HEK293 (cell line): ENCODE measurements around the gene HLA-DQA1.

Source experiments
- GLI4 ChIP-seq: fragments of 450-650 bp; formaldehyde crosslinking; IDR thresholded peaks from 2 replicates; pipeline ENCODE4 v1.5.1; 2016; ENCODE audit warnings: missing biosample characterization, missing genetic modification characterization
- IKZF3 ChIP-seq: fragments of 450-650 bp; IDR thresholded peaks from 2 replicates; pipeline ENCODE4 v1.5.0; 2018; ENCODE audit warnings: missing biosample characterization, mild to moderate bottlenecking, missing genetic modification characterization, moderate library complexity
- MZF1 ChIP-seq: fragments of 450-650 bp; formaldehyde crosslinking; IDR thresholded peaks from 2 replicates; pipeline ENCODE4 v1.5.1; 2017; ENCODE audit warnings: missing biosample characterization, missing genetic modification characterization, borderline replicate concordance
- PATZ1 ChIP-seq: fragments of 450-650 bp; formaldehyde crosslinking; IDR thresholded peaks from 2 replicates; pipeline ENCODE4 v1.5.1; 2016; ENCODE audit warnings: missing biosample characterization, missing genetic modification characterization
- REST ChIP-seq: fragments of 450-650 bp; formaldehyde crosslinking; IDR thresholded peaks from 2 replicates; pipeline ENCODE4 v1.5.1; 2016; ENCODE audit warnings: missing biosample characterization, missing genetic modification characterization
- SCRT2 ChIP-seq: fragments of 450-650 bp; formaldehyde crosslinking; IDR thresholded peaks from 2 replicates; pipeline ENCODE4 v1.5.1; 2016; ENCODE audit warnings: missing biosample characterization, missing genetic modification characterization
- WT1 ChIP-seq: fragments of 450-650 bp; formaldehyde crosslinking; IDR thresholded peaks from 2 replicates; pipeline ENCODE4 v1.5.1; 2016; ENCODE audit warnings: missing biosample characterization, missing genetic modification characterization
- ZBTB20 ChIP-seq: fragments of 450-650 bp; formaldehyde crosslinking; IDR thresholded peaks from 2 replicates; pipeline ENCODE4 v1.5.1; 2016; ENCODE audit warnings: missing biosample characterization, missing genetic modification characterization
- ZBTB7A ChIP-seq: fragments of 450-650 bp; formaldehyde crosslinking; IDR thresholded peaks from 2 replicates; pipeline ENCODE4 v1.5.1; 2016; ENCODE audit warnings: low read depth, missing biosample characterization, missing genetic modification characterization
- ZBTB8A ChIP-seq: fragments of 450-650 bp; formaldehyde crosslinking; IDR thresholded peaks from 2 replicates; pipeline ENCODE4 v1.5.1; 2016; ENCODE audit warnings: missing biosample characterization, missing genetic modification characterization
- ZFP3 ChIP-seq: fragments of 450-650 bp; formaldehyde crosslinking; IDR thresholded peaks from 2 replicates; pipeline ENCODE4 v1.5.1; 2016; ENCODE audit warnings: low read depth, missing biosample characterization, missing genetic modification characterization
- ZNF184 ChIP-seq: fragments of 450-650 bp; IDR thresholded peaks from 2 replicates; pipeline ENCODE4 v1.5.1; 2018; ENCODE audit warnings: missing biosample characterization, mild to moderate bottlenecking, missing genetic modification characterization
- ZNF2 ChIP-seq: fragments of 450-650 bp; formaldehyde crosslinking; IDR thresholded peaks from 2 replicates; pipeline ENCODE4 v1.5.1; 2016; ENCODE audit warnings: missing biosample characterization, missing genetic modification characterization
- ZNF214 ChIP-seq: fragments of 450-650 bp; formaldehyde crosslinking; IDR thresholded peaks from 2 replicates; pipeline ENCODE4 v1.5.1; 2017; ENCODE audit warnings: missing biosample characterization, mild to moderate bottlenecking, missing genetic modification characterization, borderline replicate concordance
- ZNF248 ChIP-seq: fragments of 450-650 bp; formaldehyde crosslinking; IDR thresholded peaks from 2 replicates; pipeline ENCODE4 v1.5.1; 2017; ENCODE audit warnings: missing biosample characterization, missing genetic modification characterization
- ZNF302 ChIP-seq: fragments of 450-650 bp; formaldehyde crosslinking; IDR thresholded peaks from 2 replicates; pipeline ENCODE4 v1.5.1; 2016; ENCODE audit warnings: missing biosample characterization, missing genetic modification characterization, low read depth
- ZNF426 ChIP-seq: fragments of 450-650 bp; formaldehyde crosslinking; IDR thresholded peaks from 2 replicates; pipeline ENCODE4 v1.5.1; 2017; ENCODE audit warnings: missing biosample characterization, missing genetic modification characterization, mild to moderate bottlenecking, inconsistent platforms, moderate library complexity
- ZNF473 ChIP-seq: fragments of 450-650 bp; formaldehyde crosslinking; IDR thresholded peaks from 2 replicates; pipeline ENCODE4 v1.5.1; 2017; ENCODE audit warnings: missing biosample characterization, missing genetic modification characterization
- ZNF510 ChIP-seq: fragments of 450-650 bp; formaldehyde crosslinking; IDR thresholded peaks from 2 replicates; pipeline ENCODE4 v1.5.1; 2018; ENCODE audit warnings: mild to moderate bottlenecking, missing genetic modification characterization, missing biosample characterization; ENCODE audit not compliant: insufficient replicate concordance
- ZNF514 ChIP-seq: fragments of 450-650 bp; formaldehyde crosslinking; IDR thresholded peaks from 2 replicates; pipeline ENCODE4 v1.5.1; 2016; ENCODE audit warnings: missing biosample characterization, missing genetic modification characterization
- TF ChIP-seq, protein P1 (sequence below): fragments of 450-650 bp; formaldehyde crosslinking; IDR thresholded peaks from 2 replicates; pipeline ENCODE4 v1.5.1; 2017; ENCODE audit warnings: missing biosample characterization, missing genetic modification characterization

The HLA-DQA1 gene

GRCh38 chr6:32666420-32667300 lies 29.5 kb downstream of the HLA-DQA1 start, which contains the start of gene HLA-DQB1 (continued):
- TF ChIP-seq, protein P1, sequence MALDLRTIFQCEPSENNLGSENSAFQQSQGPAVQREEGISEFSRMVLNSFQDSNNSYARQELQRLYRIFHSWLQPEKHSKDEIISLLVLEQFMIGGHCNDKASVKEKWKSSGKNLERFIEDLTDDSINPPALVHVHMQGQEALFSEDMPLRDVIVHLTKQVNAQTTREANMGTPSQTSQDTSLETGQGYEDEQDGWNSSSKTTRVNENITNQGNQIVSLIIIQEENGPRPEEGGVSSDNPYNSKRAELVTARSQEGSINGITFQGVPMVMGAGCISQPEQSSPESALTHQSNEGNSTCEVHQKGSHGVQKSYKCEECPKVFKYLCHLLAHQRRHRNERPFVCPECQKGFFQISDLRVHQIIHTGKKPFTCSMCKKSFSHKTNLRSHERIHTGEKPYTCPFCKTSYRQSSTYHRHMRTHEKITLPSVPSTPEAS (tag by site-specific recombination), result no peak
- TF ChIP-seq ZBTB7A (tag by site-specific recombination), result no peak
- TF ChIP-seq ZFP3 (tag by site-specific recombination), result no peak
- no peak for TF ChIP-seq ZBTB20 (tag by site-specific recombination)
- peak; percentile 95 for TF ChIP-seq SCRT2 (tag by site-specific recombination)
- TF ChIP-seq REST (tag by site-specific recombination), result no peak
- TF ChIP-seq ZNF248 (tag by site-specific recombination), result no peak
- no peak for TF ChIP-seq ZNF184 (tag by site-specific recombination)
- TF ChIP-seq ZNF302, result no peak
- TF ChIP-seq ZNF473 (tag by site-specific recombination), result no peak
- no peak for TF ChIP-seq ZNF514 (tag by site-specific recombination)
- TF ChIP-seq ZNF426, result no peak
- TF ChIP-seq ZNF2 (tag by site-specific recombination), result no peak
- TF ChIP-seq PATZ1 (tag by site-specific recombination), result no peak
- peak; percentile 33; the same call in 1 of the 2 replicates for TF ChIP-seq IKZF3 (tag by site-specific recombination)
- no peak for TF ChIP-seq GLI4
- TF ChIP-seq ZNF510 (tag by site-specific recombination), result no peak
- no peak for TF ChIP-seq ZBTB8A (tag by site-specific recombination)
- no peak; the same call in 1 of the 2 replicates for TF ChIP-seq MZF1 (tag by site-specific recombination)
- 0 out of 2 replicates have a peak, but pooled peaks have one; percentile 53 for TF ChIP-seq WT1
- no peak for TF ChIP-seq ZNF214 (tag by site-specific recombination)
- TF ChIP-seq, all 188 proteins: peak for 17
